ENCODE data around the gene EPS15.

- no peak for TF ChIP-seq REST (IDR thresholded peaks at IDR 0.05; ENCODE audit: low read depth, low read length)
- no peak for TF ChIP-seq TCF12 (IDR thresholded peaks at IDR 0.05)
- no peak for TF ChIP-seq CTCF (IDR thresholded peaks at IDR 0.05)
- no peak for TF ChIP-seq EZH2phosphoT487 (IDR thresholded peaks at IDR 0.05; ENCODE audit: borderline replicate concordance, low read depth)
- TF ChIP-seq JUND (IDR thresholded peaks at IDR 0.05): no peak
- TF ChIP-seq USF1 (IDR thresholded peaks at IDR 0.05; ENCODE audit: borderline replicate concordance, low read depth): no peak
- TF ChIP-seq SMC3 (IDR thresholded peaks at IDR 0.05; ENCODE audit: low read depth, low read length): no peak
- TF ChIP-seq NRF1 (IDR thresholded peaks at IDR 0.05; ENCODE audit: low read depth, low read length): no peak
- TF ChIP-seq EP300 (IDR thresholded peaks at IDR 0.05; ENCODE audit: borderline replicate concordance in 1 of 2, low read depth in 1 of 2, low read length in 1 of 2): no peak
- TF ChIP-seq, protein P1, sequence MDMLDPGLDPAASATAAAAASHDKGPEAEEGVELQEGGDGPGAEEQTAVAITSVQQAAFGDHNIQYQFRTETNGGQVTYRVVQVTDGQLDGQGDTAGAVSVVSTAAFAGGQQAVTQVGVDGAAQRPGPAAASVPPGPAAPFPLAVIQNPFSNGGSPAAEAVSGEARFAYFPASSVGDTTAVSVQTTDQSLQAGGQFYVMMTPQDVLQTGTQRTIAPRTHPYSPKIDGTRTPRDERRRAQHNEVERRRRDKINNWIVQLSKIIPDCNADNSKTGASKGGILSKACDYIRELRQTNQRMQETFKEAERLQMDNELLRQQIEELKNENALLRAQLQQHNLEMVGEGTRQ (IDR thresholded peaks at IDR 0.05; ENCODE audit: borderline replicate concordance, low read depth, low read length): no peak
- TF ChIP-seq GABPA (IDR thresholded peaks at IDR 0.05; ENCODE audit: low read depth): no peak
- TF ChIP-seq PBX3 (IDR thresholded peaks at IDR 0.05): no peak
Observed at GRCh38 chr1:51557168-51557567, 38.1 kb upstream of the EPS15 start.

Data from SK-N-SH (cell line).